ENCODE measurements around the gene DBP. TPM values are rescaled to one million over a fixed set of nuclear protein-coding genes. Genes with fewer than 3 reads are reported as not detected.

DBP gene
- total and polyA plus RNA-seq, 10 of the 15 experiments (the other 5 are each of a cell fraction or from before 2014, with no cell fraction given), result 2.0 to 10.6 (median 6.9) TPM

GRCh38 chr19:48624067-48624594 lies 13.0 kb downstream of the DBP start (continued):
- TF ChIP-seq SUZ12 (IDR thresholded peaks at IDR 0.05; ENCODE audit: unreplicated experiment), result no peak
- no peak for TF ChIP-seq BACH1 (IDR thresholded peaks at IDR 0.05; ENCODE audit: borderline replicate concordance)
- no peak for TF ChIP-seq CBX3 (IDR thresholded peaks at IDR 0.05; ENCODE audit: borderline replicate concordance, low read depth)
- 0 out of 2 replicates have a peak, but pooled peaks have one; percentile 7 for TF ChIP-seq DPF2 (IDR thresholded peaks at IDR 0.05)
- TF ChIP-seq NFYB (IDR thresholded peaks at IDR 0.05; ENCODE audit: insufficient read depth, low read depth, low read length), result peak; percentile 85
- peak; percentile 64 for TF ChIP-seq BRCA1 (IDR thresholded peaks at IDR 0.05; ENCODE audit: low read depth, low read length)
- TF ChIP-seq, protein P1, sequence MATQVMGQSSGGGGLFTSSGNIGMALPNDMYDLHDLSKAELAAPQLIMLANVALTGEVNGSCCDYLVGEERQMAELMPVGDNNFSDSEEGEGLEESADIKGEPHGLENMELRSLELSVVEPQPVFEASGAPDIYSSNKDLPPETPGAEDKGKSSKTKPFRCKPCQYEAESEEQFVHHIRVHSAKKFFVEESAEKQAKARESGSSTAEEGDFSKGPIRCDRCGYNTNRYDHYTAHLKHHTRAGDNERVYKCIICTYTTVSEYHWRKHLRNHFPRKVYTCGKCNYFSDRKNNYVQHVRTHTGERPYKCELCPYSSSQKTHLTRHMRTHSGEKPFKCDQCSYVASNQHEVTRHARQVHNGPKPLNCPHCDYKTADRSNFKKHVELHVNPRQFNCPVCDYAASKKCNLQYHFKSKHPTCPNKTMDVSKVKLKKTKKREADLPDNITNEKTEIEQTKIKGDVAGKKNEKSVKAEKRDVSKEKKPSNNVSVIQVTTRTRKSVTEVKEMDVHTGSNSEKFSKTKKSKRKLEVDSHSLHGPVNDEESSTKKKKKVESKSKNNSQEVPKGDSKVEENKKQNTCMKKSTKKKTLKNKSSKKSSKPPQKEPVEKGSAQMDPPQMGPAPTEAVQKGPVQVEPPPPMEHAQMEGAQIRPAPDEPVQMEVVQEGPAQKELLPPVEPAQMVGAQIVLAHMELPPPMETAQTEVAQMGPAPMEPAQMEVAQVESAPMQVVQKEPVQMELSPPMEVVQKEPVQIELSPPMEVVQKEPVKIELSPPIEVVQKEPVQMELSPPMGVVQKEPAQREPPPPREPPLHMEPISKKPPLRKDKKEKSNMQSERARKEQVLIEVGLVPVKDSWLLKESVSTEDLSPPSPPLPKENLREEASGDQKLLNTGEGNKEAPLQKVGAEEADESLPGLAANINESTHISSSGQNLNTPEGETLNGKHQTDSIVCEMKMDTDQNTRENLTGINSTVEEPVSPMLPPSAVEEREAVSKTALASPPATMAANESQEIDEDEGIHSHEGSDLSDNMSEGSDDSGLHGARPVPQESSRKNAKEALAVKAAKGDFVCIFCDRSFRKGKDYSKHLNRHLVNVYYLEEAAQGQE (IDR thresholded peaks at IDR 0.05; ENCODE audit: low read depth, low read length), result no peak
- TF ChIP-seq ATF2 (IDR thresholded peaks at IDR 0.05; ENCODE audit: low read length), result no peak
- peak; percentile 100 for TF ChIP-seq YY1 (IDR thresholded peaks at IDR 0.05; ENCODE audit: low read depth, low read length)
- TF ChIP-seq FOS (IDR thresholded peaks at IDR 0.05; ENCODE audit: borderline replicate concordance, extremely low read depth, insufficient read length), result peak; percentile 21
- TF ChIP-seq ZBTB40 (IDR thresholded peaks at IDR 0.05; ENCODE audit: borderline replicate concordance), result no peak
- TF ChIP-seq BHLHE40 (IDR thresholded peaks at IDR 0.05; ENCODE audit: borderline replicate concordance in 1 of 2, low read depth in 2 of 2, low read length in 1 of 2), result peak; percentile 25 to 42; a peak in 1 of 4 replicates
- TF ChIP-seq, protein P2, sequence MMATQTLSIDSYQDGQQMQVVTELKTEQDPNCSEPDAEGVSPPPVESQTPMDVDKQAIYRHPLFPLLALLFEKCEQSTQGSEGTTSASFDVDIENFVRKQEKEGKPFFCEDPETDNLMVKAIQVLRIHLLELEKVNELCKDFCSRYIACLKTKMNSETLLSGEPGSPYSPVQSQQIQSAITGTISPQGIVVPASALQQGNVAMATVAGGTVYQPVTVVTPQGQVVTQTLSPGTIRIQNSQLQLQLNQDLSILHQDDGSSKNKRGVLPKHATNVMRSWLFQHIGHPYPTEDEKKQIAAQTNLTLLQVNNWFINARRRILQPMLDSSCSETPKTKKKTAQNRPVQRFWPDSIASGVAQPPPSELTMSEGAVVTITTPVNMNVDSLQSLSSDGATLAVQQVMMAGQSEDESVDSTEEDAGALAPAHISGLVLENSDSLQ (IDR thresholded peaks at IDR 0.05), result peak; percentile 52; the same call in 1 of the 2 replicates
- TF ChIP-seq NR2C1 (IDR thresholded peaks at IDR 0.05), result peak; percentile 85
- peak; percentile 84 for TF ChIP-seq HCFC1 (IDR thresholded peaks at IDR 0.05; ENCODE audit: low read length)
- no peak for TF ChIP-seq ZNF24 (IDR thresholded peaks at IDR 0.05)
- no peak; the same call in 1 of the 2 replicates for TF ChIP-seq TBL1XR1 (IDR thresholded peaks at IDR 0.05; ENCODE audit: low read depth, low read length)
- TF ChIP-seq HDGF (IDR thresholded peaks at IDR 0.05), result no peak
